GM12801 (cell line): ENCODE measurements around the gene SGK1.

Experiments used
- TF ChIP-seq, protein P1 (sequence below): IDR thresholded peaks from one replicate; pipeline ENCODE4 v1.5.1; 2011; ENCODE audit warnings: control low read depth; ENCODE audit not compliant: insufficient read length; ENCODE audit errors: extremely low read depth

Gene SGK1

GRCh38 chr6:134146268-134147033 lies 171.5 kb downstream of the SGK1 start:
- TF ChIP-seq, protein P1, sequence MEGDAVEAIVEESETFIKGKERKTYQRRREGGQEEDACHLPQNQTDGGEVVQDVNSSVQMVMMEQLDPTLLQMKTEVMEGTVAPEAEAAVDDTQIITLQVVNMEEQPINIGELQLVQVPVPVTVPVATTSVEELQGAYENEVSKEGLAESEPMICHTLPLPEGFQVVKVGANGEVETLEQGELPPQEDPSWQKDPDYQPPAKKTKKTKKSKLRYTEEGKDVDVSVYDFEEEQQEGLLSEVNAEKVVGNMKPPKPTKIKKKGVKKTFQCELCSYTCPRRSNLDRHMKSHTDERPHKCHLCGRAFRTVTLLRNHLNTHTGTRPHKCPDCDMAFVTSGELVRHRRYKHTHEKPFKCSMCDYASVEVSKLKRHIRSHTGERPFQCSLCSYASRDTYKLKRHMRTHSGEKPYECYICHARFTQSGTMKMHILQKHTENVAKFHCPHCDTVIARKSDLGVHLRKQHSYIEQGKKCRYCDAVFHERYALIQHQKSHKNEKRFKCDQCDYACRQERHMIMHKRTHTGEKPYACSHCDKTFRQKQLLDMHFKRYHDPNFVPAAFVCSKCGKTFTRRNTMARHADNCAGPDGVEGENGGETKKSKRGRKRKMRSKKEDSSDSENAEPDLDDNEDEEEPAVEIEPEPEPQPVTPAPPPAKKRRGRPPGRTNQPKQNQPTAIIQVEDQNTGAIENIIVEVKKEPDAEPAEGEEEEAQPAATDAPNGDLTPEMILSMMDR: no peak

DNA sequence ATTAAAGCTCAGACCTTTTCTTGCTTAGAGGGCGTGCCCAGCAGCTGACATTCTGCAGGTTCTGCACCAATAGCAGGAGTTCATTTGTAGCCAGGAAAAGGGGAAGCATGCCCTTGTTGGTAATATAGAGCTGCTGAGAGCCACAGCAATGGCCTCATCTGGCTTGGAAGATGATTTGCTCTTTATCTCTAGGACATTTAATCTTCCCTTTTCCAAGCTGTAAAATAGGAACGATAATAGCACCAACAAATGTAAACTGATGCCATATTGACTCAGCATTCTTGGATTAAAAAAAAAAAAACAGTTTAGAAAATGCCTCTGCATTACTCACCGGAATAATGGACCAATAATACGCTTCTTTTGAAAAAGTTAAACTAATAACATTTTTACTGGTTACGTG lies 172.1 kb downstream of the SGK1 start:
- TF ChIP-seq, protein P1: no peak

GRCh38 chr6:134138226-134138975 lies 179.5 kb downstream of the SGK1 start:
- TF ChIP-seq, protein P1: no peak

DNA sequence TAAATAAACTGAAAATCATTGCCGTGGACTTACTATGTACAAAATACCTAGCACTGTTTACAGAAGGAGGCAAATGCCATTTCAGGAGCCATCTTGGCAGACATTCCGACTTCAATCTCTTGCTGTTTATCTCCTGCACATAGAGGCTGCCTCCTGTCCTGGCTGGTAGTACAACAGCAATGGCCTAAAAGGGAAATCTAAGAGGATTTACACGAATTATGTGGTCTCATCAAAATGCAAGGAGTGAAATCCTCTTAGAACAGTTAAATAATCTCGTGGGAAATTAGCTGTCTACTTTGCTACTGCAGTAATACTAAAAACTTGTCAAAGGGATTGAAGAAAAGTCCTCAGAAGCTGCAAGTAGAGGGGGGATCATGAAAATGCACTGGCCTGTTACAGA lies 183.3 kb downstream of the SGK1 start:
- TF ChIP-seq, protein P1: no peak

- TF ChIP-seq, protein P1: no peak
Measured at GRCh38 chr6:134132494-134133141, 185.3 kb downstream of the SGK1 start.

DNA sequence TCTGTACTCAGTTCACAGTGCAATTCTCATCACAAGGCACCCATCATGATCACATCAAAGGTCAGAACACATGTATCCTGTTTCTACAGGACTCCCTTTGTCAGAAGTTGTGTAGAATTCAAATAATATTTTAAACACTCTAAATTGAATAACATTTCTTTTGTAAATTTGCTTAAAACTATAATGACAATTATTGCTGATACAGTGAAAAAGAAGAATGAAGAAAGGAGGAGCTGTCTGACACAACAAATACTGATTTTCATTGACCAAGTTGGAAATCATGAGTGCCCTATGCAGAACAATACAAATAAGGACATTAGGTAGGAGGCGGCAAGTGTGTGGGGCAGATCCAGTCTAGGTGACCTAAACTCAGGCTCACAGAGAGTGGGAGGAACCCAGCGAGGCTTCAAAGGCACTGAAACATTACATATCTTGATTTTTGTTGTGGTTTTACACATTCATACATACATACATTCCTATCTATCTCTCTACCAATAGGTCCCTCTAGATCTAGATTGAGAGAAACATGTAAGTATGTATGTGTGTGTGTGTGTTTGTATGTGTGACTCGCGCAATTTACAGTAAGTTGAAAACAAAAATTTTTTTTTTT lies 186.3 kb downstream of the SGK1 start:
- TF ChIP-seq, protein P1: no peak

DNA sequence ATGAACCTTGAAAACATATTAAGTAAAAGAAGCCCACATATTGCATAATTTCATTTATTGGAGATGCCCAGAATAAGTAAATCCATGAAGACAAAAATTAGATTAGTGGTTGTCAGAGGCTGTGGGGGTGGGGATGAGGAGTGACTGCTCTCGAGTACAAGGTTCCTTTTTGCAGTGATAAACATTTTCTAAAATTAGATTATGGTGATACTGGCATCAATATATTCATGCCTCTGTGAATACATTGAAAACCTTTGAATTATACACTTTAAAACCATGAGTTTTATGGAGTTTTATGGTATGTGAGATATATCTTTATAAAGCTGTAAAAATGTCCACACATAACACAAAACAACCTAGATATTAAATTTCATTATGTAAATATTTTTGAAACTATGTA lies 189.8 kb downstream of the SGK1 start:
- TF ChIP-seq, protein P1: no peak
